Fibroblast of the aortic adventitia (primary cell): Measurements from ENCODE around the gene PREX1. TPM values are rescaled to one million over a fixed set of nuclear protein-coding genes. Genes with fewer than 3 reads are reported as not detected.
"Not testable (repeated sequence)": the region's sequence is repeated elsewhere in the genome, so short reads cannot be mapped to it uniquely, and the experiment has no call there.

Experiments used
- DNase-seq: peaks from one replicate; pipeline ENCODE4 v3.0.0-alpha.2; 2010; ENCODE audit warnings: low read depth
- H3K4me3 ChIP-seq: 2 replicates; pipeline ENCODE4 v1.5.1; 2011; ENCODE audit warnings: low read depth, mild to moderate bottlenecking, control low read depth, low read length, moderate library complexity
- CTCF ChIP-seq: IDR thresholded peaks from 2 replicates; pipeline ENCODE4 v1.5.1; 2011; ENCODE audit warnings: mild to moderate bottlenecking, low read length, control low read depth, inconsistent platforms; ENCODE audit not compliant: insufficient read depth
- total RNA-seq: library from RNA; depleted of rRNA; stranded (reverse); fragments of >200 nt; gene quantifications from 2 replicates; pipeline ENCODE4 v1.2.3, GENCODE V29; 2012; ENCODE audit warnings: low replicate concordance

Gene PREX1
- total RNA-seq, 1 donor: 13.0 TPM

GRCh38 chr20:48599106-48599747, 228.6 kb downstream of the PREX1 start:
- no peak for DNase-seq
- no peak for TF ChIP-seq CTCF
- no peak overlapping the region for H3K4me3 ChIP-seq

GRCh38 chr20:48598303-48598941, 229.4 kb downstream of the PREX1 start:
- DNase-seq, H3K4me3 ChIP-seq: not testable (repeated sequence)

GRCh38 chr20:48597521-48598302, 230.1 kb downstream of the PREX1 start:
- no peak for TF ChIP-seq CTCF
- DNase-seq: no peak
- H3K4me3 ChIP-seq: no peak overlapping the region

- DNase-seq: no peak
- H3K4me3 ChIP-seq: no peak overlapping the region
- no peak for TF ChIP-seq CTCF
Observed at GRCh38 chr20:48596334-48596898, 231.4 kb downstream of the PREX1 start.

- no peak for DNase-seq
- no peak for TF ChIP-seq CTCF
Observed at GRCh38 chr20:48595495-48596333, 232.1 kb downstream of the PREX1 start.

GRCh38 chr20:48594533-48594932, 233.3 kb downstream of the PREX1 start:
- no peak for TF ChIP-seq CTCF
- DNase-seq: no peak
- no peak overlapping the region for H3K4me3 ChIP-seq

More at GRCh38 chr20:48595495-48596333, 232.1 kb downstream of the PREX1 start:
- no peak overlapping the region for H3K4me3 ChIP-seq
